ENCODE results near the gene CFHR2. TPM values are rescaled to one million over a fixed set of nuclear protein-coding genes. Genes with fewer than 3 reads are reported as not detected.

CFHR2 gene
- total RNA-seq, 4 donors from 2014 or later = not detected

DNA sequence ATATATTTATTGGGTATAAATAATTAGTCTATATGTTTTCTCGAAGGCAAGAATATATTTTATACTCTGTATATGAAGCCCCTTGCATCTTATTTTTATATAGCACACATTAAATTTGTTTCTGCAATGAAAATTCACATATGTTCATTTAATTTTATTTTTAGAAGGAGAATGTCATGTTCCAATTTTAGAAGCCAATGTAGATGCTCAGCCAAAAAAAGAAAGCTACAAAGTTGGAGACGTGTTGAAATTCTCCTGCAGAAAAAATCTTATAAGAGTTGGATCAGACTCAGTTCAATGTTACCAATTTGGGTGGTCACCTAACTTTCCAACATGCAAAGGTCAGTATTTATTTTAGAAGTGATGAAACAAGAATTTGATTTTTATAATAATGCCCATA is 50.4 kb downstream of the CFHR2 start:
- H3K27ac ChIP-seq = no peak overlapping the region
- TF ChIP-seq POLR2A (IDR thresholded peaks at IDR 0.05) (no peak), CTCF (IDR thresholded peaks at IDR 0.05) (no peak)
- H3K27me3 ChIP-seq = no peaks in the 10 kb centered on the region
- H3K4me3 ChIP-seq = no peak overlapping the region
- no peaks in the 10 kb centered on the region for H3K4me1 ChIP-seq
- intact Hi-C loops (cut with DNase I) = no loop called here
- WGBS, 2 donors = 58 to 63% methylated on average over 2 of the region's 2 CpGs
- H3K36me3 ChIP-seq = no peaks in the 10 kb centered on the region
- no peak for DNase-seq
- no peaks in the 10 kb centered on the region for H3K9me3 ChIP-seq

GRCh38 chr1:196997423-196997822 is 53.9 kb downstream of the CFHR2 start:
- no peak for DNase-seq
- H3K27me3 ChIP-seq = no peaks in the 10 kb centered on the region
- no peak overlapping the region for H3K27ac ChIP-seq
- H3K36me3 ChIP-seq = no peaks in the 10 kb centered on the region
- no peaks in the 10 kb centered on the region for H3K4me1 ChIP-seq
- no peaks in the 10 kb centered on the region for H3K9me3 ChIP-seq
- TF ChIP-seq POLR2A (IDR thresholded peaks at IDR 0.05) (no peak), CTCF (IDR thresholded peaks at IDR 0.05) (no peak)
- H3K4me3 ChIP-seq = no peak overlapping the region
- WGBS, 2 donors = 70 to 86% methylated on average over 1 of the region's 1 CpG
- intact Hi-C loops (cut with DNase I) = no loop called here

DNA sequence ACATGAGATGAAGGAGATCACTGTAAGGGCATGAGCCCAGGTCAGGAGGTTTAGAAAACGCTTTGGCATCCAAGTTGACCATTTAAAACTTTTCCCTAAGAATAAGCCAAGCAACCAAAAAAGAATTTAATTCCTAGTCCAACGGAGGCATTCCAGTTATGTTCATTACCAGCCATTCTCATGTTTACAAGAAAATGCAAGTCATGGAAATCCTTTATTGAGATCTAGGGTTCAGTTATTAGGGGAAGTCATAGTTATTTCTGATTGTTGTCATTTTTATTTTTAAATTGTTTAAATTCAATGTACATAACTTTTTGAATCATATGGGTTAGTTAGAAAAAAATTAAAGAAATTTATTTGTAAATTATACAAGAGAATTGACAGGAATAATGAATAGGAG is 58.3 kb downstream of the CFHR2 start:
- Histone ChIP-seq H3K36me3 (no peaks in the 10 kb centered on the region), H3K9me3 (no peaks in the 10 kb centered on the region), H3K4me3 (no peak overlapping the region), H3K27ac (no peak overlapping the region), H3K27me3 (no peaks in the 10 kb centered on the region), H3K4me1 (no peaks in the 10 kb centered on the region)
- 81 to 82% methylated on average over 2 of the region's 2 CpGs for WGBS, 2 donors
- intact Hi-C loops (cut with DNase I) = no loop called here
- TF ChIP-seq CTCF (IDR thresholded peaks at IDR 0.05) (no peak), POLR2A (IDR thresholded peaks at IDR 0.05) (no peak)
- no peak for DNase-seq

DNA sequence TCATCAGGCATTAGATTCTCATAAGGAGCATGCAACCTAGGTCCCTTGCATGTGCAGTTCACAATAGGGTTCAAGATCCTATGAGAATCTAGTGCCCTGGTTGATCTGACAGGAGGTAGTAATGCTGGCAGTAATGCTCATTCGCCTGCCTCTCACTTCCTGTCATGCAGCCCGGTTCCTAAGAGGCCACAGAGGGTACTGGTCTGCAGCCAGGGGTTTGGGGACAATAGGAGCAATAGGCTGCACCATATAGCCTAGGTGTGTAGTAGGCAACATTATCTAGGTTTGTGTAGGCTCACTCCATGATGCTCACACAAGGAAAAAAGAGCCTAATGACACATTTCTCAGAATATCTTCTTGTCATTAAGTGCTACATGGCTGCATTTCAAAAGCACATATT is 59.6 kb downstream of the CFHR2 start:
- intact Hi-C loops (cut with DNase I) = no loop called here
- Histone ChIP-seq H3K27me3 (no peaks in the 10 kb centered on the region), H3K9me3 (no peaks in the 10 kb centered on the region), H3K27ac (no peak overlapping the region), H3K4me1 (no peaks in the 10 kb centered on the region), H3K36me3 (no peaks in the 10 kb centered on the region), H3K4me3 (no peak overlapping the region)
- TF ChIP-seq POLR2A (IDR thresholded peaks at IDR 0.05) (no peak), CTCF (IDR thresholded peaks at IDR 0.05) (no peak)
- 33% methylated on average over 2 of the region's 2 CpGs for WGBS, 2 donors
- no peak for DNase-seq

DNA sequence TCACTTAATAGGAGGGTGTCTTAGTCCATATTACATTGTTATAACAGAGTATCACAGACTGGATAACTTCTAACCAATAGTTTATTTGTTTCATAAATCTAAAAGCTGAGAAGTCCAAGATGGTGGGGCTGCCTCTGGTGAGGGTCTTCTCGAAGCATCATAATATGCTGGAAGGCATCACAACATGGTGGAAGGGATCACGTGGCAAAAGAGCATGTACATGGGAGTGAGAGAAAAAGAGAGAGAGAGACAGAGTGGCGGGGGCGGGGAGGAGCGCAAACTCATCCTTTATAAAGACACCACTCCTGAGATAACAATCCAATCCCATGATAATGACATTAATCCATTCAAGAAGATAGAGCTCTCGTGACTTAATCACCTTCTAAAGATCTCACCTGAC is 65.3 kb downstream of the CFHR2 start:
- Histone ChIP-seq H3K27ac (no peak overlapping the region), H3K9me3 (peaks cover 0 to 3% (median 0%) of the 10 kb centered on the region in 3 donors), H3K4me1 (no peaks in the 10 kb centered on the region), H3K27me3 (no peaks in the 10 kb centered on the region), H3K36me3 (no peaks in the 10 kb centered on the region), H3K4me3 (no peak overlapping the region)
- WGBS, 2 donors = 74 to 83% methylated on average over 6 of the region's 6 CpGs
- DNase-seq = no peak
- intact Hi-C loops (cut with DNase I) = no loop called here
- TF ChIP-seq CTCF (IDR thresholded peaks at IDR 0.05) (no peak), POLR2A (IDR thresholded peaks at IDR 0.05) (no peak)

Small RNA genes within 50 kb of the gene (small RNA-seq; reads per million reads assigned to genes)
- 0 reads per million in 4 donors for gene AL139418.1

Other genes with a start within 250 kb of the CFHR2 start
- gene CFHR3, start 168.9 kb upstream of the CFHR2 start, total RNA-seq = under 1 TPM in 1 of 4 donors, not detected in 3; 0.40 TPM
- gene CFHR1, start 124.0 kb upstream of the CFHR2 start, total RNA-seq = not detected
- not detected for gene CFHR4, start 55.7 kb upstream of the CFHR2 start, total RNA-seq
- not detected for gene CFHR5, start 33.8 kb downstream of the CFHR2 start, total RNA-seq
- not detected for gene F13B, start 123.5 kb downstream of the CFHR2 start, total RNA-seq
- 10 to 100 TPM in 3 of 4 donors, 1 to 10 TPM in 1; 6.0 to 21.8 (median 13.9) TPM for gene ASPM, start 202.9 kb downstream of the CFHR2 start, total RNA-seq

All from esophagus squamous epithelium (tissue), 5 donors.